ENCODE results near the gene CD109.
"Not testable (repeated sequence)": the region's sequence is repeated elsewhere in the genome, so short reads cannot be mapped to it uniquely, and the experiment has no call there.

CD109 gene

DNA sequence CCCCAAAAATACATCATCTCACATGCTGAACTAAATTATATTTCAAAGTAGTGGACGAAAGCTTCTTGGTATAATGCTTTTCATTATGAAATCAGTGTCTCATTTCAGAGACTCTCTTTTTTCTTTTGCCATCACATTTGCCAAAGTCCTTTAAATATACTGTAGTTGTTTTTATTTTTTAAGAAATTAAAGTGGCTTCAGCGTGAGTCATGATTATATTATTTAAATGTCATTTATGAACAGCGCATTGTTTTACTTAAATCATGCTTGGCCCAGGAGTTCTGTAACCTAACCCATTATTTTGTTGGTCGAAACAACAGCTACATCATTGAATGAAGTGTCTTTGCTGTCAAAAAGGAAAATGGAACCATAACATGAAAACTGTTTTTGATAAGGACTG is 100.9 kb downstream of the CD109 start:
- DNase-seq = no peak

DNA sequence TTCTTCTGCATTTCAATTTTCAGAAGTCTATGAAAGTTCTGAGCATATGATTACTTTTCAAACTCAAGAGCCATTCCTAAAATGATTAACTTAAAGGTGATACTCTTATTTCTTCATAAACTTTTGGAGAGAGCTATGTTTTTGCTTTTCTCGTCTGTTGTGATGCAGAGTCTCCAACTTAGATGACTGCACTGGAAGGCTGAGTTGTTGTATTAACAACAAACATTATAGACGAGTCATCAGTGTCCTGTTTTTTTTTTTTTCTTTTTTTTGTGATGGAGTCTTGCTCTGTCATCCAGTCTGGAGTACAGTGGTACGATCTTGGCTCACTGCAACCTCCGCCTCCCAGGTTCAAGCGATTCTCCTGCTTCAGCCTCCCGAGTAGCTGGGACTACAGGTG is 101.9 kb downstream of the CD109 start:
- DNase-seq = no peak

DNA sequence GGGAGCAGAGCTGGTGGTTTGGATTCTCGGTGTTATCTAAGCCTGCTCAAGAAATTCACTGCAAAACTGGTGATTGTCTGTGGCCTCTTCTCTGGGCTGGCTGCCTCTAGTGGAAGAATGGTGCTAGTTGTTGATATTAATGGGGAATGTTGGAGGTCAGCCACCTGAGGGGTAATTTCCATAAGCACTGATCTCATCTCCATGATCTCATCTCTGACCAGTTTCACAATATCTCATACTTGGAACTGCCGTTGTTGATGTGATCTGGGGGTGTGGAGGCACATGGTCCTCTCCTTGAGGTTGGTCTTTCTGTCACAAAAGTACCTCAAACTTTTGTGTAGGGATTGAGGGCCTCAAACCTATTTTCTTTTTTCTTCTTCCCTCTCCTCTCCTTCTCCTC is 102.6 kb downstream of the CD109 start:
- no peak for DNase-seq

DNA sequence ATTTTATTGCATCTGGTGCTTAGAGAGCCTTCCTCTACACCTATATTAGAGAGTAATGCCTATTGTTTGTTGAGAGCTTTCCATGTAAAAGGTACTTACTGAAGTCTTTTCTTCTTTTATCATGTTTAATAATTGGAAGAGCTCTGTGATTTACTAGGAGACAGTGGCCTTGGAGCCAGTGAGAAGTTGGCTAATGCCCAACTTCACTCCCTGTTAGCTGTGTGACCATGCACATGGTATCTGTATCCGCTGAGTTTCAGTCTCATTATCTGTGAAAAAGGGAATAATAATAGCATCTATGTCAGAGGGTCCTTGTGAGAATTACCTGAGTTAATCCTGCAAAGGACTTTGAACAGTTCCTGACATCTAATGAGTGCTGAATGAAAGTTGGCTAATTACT is 105.0 kb downstream of the CD109 start:
- DNase-seq = no peak

DNA sequence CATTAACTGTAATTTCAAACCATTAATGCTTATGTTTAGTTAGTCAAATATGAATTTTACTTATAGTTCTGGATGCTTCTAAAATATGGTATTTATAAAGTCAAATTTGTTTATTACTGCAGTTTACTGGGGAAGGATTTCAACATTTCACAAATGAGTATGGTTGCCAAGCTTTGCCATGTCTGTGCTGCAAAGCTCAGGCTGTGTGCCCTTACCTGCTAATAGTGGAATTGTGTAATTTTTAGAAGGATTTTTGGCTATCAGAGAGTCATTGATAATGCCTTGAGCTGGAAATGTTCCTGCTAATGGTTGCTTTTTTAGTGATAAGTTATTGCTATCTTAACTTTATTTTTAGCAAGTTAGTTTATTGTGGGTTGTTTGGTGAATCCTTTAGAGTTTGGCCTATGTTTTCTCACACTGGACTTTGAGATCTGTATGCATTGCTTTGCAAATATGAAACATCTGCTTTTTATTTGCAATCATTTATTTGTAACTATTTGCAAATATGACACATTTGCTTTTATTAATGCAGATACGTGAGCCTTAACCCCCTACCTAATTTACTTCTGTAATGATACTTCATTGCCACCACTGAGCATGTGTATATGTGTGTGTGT is 105.8 kb downstream of the CD109 start:
- no peak for DNase-seq

DNA sequence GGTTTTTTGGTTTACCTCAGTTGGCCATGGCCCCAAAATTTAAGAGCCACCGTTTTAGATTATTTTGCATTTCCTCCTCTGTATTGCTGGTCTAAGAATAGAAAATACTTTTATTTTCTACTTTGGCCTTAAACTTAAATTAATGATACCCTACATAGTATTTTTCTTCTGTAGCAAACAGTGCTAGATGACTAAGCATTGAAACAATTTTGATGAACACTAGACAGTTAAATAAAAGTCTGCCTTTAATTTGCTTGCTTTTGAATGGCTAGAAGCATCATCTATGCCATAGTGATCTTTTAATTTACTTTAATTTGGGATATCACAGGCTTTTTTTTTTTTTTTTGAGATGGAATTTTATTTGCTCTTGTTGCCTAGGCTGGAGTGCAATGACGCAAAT is 106.4 kb downstream of the CD109 start:
- no peak for DNase-seq

DNA sequence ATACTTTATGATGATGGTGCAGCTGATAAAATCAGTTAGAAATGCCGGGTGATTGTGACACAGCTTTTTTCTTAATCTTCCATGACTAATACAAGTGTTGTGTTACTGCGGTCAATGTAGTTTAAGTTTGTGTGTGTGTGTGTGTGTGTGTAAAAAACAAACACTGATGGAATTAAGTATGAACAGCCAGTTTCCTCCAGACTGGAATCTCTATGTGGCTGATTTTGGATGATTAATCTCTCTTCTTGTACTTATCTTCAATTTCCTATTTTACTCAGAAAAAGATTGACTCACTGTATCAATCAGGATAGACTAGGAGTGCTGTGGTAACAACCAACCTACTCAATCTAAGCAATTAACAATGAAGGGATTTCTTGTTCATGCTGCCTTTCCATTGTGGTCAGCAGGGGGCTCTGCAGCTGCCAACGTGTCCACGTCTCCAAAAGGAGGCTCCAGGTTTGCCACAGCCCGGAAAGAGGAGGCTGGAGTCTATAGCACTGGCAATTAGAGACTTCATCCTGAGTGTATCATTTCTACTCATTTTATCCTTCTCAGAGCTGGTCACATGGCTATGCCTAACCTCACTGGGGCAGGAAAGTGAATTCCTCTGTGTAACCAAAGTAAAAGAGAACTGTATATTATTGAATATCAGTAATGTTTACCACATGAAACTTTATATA is 107.7 kb downstream of the CD109 start:
- DNase-seq = peak; percentile 2

DNA sequence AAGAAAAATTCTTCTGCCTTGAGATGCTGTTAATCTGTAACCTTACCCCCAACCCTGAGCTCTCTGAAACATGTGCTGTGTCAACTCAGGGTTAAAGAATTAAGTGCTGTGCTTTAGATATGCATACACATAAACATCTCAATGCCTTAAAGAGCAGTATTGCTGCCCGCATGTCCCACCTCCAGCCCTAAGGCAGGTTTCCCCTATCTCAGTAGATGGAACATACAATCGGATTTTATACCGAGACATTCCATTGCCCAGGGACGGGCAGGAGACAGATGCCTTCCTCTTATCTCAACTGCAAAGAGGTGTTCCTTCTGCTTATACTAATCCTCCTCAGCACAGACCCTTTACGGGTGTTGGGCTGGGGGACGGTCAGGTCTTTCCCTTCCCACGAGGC is 109.2 kb downstream of the CD109 start:
- not testable (repeated sequence) for DNase-seq

DNA sequence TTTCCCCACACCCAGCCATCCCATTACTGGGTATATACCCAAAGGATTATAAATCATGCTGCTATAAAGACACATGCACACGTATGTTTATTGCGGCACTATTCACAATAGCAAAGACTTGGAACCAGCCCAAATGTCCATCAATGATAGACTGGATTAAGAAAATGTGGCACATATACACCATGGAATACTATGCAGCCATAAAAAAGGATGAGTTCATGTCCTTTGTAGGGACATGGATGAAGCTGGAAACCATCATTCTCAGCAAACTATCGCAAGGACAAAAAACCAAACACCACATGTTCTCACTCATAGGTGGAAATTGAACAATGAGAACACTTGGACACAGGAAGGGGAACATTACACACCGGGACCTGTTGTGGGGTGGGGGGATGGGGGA is 110.0 kb downstream of the CD109 start:
- DNase-seq = not testable (repeated sequence)

DNA sequence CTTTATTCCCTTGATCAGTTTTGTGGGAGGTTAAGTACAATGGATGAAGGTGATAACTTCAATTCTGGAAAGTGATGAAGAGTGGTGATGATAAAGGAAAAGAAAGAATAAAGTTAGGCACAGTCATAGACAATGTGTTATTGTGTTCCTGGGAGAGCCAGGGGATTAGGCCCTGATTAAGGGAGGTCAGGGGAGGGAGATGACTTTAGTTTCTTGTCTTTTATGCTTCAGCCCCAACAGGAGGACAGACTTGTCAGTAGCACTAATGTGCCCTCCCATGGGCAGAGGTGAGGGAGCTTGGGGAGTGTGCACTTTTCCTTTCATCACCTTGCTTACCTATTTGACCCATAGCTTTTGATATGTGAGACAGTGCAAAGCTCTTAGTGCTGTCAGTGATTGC is 115.7 kb downstream of the CD109 start:
- DNase-seq = no peak

DNA sequence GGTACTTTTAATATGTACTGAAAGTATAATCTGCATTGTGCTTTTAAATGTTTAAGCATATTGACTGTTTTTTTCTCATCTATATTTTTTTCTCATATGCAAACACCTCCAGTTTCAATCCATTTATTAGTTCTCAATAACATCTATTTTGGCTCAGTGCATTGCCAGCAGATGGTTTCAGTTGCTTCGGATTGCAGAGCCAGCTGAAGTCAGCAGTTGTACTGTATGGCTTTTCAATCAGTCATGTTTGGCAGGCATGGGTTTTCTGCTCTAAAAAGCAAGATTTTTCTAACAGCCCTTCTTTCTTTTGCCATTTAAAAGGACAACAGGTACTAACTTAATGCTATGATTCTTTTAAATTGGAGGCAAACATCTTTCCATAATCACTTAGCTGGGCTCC is 121.2 kb downstream of the CD109 start:
- DNase-seq = no peak

DNA sequence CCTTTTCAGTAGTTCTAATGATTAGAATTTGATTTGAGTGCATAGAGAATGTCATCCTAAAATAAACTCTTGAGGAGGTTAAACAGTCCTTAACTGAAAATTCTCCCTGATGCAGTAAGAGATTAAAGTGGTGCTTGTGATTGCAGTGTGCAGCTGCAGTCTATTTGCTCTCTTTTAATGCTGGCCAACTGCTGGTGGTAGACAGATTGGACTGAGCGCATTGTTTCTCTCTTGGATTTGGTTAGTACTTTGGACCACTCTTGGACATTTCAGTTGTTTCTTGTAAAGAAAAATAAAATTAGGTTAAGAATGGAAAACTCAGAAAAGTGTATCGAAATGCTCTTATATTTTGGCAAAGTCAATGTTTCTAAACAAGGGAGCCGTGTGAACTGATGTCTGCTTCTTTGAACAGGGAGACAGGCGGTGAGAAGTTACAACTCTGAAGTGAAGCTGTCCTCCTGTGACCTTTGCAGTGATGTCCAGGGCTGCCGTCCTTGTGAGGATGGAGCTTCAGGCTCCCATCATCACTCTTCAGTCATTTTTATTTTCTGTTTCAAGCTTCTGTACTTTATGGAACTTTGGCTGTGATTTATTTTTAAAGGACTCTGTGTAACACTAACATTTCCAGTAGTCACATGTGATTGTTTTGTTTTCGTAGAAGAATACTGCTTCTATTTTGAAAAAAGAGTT is 127.2 kb downstream of the CD109 start:
- DNase-seq = no peak

DNA sequence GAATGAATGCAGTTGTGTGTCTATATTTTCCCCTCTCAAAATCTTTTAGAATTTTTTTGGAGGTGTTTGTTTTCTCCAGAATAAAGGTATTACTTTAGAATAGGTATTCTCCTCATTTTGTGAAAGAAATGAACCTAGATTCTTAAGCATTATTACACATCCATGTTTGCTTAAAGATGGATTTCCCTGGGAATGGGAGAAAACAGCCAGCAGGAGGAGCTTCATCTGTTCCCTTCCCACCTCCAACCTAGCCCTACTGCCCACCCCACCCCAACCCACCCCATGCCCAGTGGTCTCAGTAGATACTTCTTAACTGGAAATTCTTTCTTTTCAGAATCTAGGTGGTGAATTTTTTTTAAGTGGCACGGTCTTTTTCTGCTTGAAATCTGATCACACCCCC is 127.8 kb downstream of the CD109 start:
- DNase-seq = no peak

DNA sequence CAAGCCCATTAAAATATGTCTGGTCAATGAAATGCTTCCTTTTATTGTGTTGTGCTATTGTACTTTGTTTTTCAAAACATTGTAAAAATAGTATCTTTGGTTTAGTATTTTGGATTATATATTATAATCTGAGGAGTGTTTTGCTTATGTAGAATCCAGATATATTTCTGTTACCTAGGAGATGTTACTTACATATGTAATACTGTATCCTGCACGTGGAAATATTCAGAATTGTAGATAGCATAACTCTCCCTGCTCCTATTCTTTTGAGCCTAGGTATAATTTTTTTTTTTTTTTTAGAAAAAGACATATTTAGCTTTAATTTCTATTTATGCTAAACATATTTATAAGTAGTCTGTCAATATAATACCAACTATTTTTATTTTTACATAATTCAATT is 130.6 kb downstream of the CD109 start:
- no peak for DNase-seq

DNA sequence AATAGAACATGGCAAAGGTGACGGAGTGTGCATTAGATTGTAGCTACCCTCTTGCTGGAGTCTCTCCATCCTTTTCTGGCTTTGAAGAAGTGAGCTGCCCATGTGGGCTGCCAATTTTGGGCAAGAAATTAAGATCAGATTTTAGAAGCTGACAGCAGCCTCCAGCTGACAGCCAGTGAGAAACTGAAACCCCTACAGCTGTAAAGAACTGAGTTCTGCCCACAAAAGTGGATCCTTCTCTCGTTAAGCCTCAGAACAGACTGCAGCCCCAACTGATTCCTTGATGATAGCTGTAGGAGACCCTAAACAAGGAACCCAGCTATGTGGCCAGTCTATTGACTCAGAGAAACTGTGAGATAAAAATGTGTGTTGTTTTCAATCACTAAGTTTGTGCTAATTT is 134.1 kb downstream of the CD109 start:
- DNase-seq = no peak

DNA sequence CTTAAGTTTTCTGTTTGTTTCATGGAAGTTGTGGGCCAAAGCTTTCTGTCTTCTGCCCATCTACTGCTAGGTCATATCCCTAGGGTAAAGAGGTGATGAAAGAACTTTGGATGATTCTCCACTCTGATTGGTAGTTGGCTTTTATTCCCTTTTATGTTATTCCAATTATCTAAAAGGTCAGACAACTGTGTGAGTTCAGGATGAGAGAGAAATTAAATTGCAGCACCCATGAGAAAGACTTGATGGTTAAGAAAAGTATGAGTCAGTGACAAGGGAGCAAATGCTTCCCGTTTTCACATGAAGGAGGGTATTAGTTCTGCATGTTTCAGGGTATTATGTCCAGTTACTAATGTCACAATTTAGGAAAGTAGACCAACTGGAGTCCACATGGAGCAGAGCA is 136.3 kb downstream of the CD109 start:
- no peak for DNase-seq

DNA sequence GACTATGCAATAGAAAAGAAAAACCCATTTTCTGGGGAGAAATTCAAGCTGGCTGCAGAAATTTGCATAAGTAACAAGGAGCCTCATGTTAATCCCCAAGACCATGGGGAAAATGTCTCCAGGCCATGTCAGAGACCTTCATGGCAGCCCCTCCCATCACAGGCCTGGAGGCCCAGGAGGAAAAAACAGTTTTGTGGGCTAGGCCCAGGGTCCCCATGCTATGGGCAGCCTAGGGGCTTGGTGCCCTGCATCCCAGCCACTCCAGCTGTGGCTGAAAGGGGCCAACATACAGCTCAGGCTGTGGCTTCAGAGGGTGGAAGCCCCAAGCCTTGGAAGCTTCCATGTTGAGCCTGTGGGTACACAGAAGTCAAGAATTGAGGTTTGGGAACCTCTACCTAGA is 148.7 kb downstream of the CD109 start:
- DNase-seq = not testable (repeated sequence)

DNA sequence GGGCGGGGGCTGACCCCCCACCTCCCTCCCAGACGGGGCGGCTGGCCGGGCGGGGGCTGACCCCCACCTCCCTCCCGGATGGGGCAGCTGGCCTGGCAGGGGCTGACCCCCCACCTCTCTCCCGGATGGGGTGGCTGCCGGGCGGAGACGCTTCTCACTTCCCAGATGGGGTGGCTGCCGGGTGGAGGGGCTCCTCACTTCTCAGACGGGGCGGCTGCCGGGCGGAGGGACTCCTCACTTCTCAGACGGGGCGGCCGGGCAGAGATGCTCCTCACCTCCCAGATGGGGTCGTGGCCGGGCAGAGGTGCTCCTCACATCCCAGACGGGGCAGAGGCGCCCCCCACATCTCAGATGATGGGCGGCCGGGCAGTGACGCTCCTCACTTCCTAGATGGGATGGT is 155.0 kb downstream of the CD109 start:
- DNase-seq = not testable (repeated sequence)

DNA sequence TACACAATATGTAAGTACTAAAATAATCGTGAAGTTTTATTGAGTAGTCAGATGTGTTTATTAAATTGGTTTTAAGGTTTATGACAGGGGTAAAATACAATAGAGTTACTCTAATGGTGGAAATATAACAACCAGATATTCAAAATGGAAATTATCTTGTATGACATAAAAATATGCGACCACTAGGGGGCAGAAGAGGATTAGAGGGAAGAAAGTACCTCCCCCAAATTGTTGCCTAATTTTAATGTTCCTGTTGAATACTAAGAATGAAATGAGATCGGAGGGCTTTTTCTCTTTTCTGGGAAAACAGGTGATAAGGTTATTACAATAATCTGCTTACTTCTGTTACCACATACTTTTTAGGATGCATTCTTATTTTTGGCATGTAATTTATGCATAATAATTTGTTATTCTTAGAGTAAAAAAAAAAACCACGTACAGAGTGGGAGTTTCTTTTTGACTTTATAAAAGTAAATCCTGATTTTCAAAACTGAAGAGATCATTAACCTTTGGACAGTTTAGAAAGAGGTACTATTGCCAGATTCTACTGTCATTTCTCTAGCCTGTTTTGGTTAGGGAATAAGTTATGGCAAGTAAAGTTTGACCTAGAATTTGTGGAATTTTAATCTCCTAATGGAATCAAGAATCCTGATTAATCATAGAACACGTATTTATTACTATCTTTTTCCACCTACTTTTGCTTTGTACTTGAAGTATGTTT is 159.2 kb downstream of the CD109 start:
- peak; percentile 34 for DNase-seq

DNA sequence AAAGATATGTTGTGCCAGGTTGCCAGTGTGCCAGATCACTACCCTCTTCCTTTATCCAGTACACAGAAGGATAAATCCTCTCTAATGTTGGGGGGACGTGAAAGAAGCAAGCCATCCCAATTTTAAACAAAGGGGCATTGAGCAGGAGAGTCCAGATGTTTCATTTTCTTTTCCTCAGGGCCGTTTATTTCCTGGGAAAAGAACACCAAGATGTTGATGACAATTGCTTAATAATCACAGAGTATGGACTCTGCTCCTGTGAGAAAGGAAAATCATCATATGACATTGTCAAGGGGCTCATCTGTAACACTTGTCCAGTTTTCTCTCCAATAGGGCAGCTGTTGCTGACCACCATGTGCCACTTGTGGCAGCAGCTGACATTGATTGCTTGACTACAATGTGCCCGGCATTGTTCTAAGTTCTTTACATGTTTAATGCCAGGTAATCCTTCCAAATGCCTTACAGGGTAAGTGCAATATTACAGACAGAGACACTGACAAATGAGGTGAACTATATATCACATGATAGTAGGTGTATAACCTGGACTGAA is 161.4 kb downstream of the CD109 start:
- no peak for DNase-seq

DNA sequence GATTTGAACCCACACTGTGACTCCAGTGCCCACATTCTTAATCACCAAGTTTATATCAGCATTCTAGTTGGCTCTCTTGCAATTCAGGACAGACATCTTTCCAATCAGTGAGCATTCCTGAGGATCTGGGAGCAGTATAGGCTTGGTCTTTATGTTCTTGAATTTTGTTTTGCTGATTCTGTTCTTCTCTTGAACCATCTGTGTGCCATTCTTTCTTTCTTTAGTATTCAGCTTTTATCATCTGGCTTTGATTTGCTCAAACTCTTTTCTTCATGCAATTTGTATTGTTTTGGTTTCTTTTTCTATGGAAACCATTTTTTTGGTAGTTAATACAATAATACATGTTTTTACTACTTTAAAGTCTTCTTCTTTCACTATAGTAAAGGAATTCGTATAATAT is 162.4 kb downstream of the CD109 start:
- DNase-seq = no peak

DNA sequence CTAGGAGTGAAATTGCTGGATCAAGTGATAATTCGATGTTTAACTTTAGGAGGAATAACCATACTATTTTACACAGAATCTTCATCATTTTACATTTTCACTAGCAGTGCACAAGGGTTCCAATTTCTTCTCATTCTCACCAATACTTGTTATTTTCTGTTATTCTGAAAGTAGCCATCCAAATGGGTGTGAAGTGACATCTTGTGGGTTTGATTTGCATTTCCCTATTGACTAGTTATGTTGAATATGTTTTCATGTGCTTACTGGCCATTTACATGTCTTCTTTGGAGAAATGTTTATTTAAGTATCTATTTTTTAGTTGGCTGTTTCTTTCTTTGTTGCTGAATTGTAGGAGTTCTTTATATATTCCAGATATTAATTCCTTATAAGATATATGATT is 164.3 kb downstream of the CD109 start:
- no peak for DNase-seq

DNA sequence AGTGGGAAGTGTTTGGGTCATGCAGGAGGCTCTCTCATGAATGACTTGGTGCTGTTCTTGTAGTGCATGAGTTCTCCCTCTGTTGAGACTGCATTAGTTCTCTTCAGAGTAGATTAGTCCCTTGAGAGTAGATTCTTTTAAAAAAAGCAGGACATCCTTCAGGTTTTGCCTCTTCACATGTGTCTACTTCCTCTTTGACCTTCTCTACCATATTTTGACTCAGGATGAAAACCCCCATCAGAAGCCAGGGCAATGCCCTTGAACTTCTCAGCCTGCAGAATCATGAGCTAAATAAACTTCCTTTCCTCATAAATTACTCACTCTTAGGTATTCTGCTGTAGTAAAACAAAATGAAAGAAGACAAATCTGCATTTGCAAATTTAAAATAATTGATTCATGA is 170.3 kb downstream of the CD109 start:
- DNase-seq = no peak

DNA sequence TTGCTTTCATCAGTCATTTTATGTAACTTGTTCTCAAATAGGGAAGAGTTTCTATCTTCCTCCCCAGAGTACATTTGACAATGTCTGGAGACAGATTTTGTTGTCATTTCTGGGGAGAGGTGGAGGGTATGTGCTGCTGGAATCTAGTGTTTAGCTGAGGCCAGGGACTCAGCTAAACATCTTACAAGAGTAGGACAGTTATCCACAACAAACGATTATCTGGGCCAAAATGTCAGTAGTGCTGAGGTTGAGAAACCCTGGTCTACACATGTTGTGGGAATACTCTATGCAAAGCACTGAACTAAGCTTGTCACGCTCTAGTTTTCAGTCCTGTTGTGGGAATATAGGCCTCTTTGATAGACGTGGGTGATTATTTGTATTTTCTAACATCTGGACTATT is 171.4 kb downstream of the CD109 start:
- DNase-seq = no peak

Measured in NCI-H2171 treated with DMSO at 0.1 percent for 48 hours (cell line).